DND-41 (cell line): ENCODE measurements around the gene DENND10.

ENCODE experiments used
- ATAC-seq: fragments of 200-7000 bp; cut with Tn5 transposase; 3 replicates; pipeline ENCODE4 v1.9.1; 2021; ENCODE audit warnings: low read depth; ENCODE audit not compliant: insufficient read depth
- DNase-seq: peaks from one replicate; pipeline ENCODE4 v3.0.0-alpha.2; 2020
- H2AFZ ChIP-seq: 2 replicates; pipeline ENCODE4 v1.6.0; 2012; ENCODE audit warnings: low read depth, low read length
- H3K27ac ChIP-seq: 2 replicates; pipeline ENCODE4 v1.5.1; 2012; ENCODE audit warnings: low read length, inconsistent platforms
- H3K27me3 ChIP-seq: fragments of 200-600 bp; sonication (generic); 2 replicates; pipeline ENCODE4 v1.6.0; 2012; ENCODE audit warnings: low read length, mild to moderate bottlenecking, inconsistent platforms; ENCODE audit not compliant: insufficient read depth, poor library complexity
- H3K36me3 ChIP-seq: 2 replicates; pipeline ENCODE4 v1.5.1; 2012; ENCODE audit warnings: low read length, inconsistent platforms; ENCODE audit not compliant: insufficient read depth
- H3K4me1 ChIP-seq: 2 replicates; pipeline ENCODE4 v1.5.1; 2012; ENCODE audit warnings: mild to moderate bottlenecking, low read length; ENCODE audit not compliant: insufficient read depth
- H3K4me2 ChIP-seq: 2 replicates; pipeline ENCODE4 v1.6.0; 2012; ENCODE audit warnings: mild to moderate bottlenecking, moderate library complexity, low read length, inconsistent platforms; ENCODE audit not compliant: insufficient read depth
- H3K4me3 ChIP-seq, 2 experiments: fragments of 200-600 bp in 1 of 2; shearing (Covaris generic) in 1 of 2; 2 replicates each; pipeline ENCODE4 v1.5.1; 2012 to 2016; ENCODE audit warnings: inconsistent platforms in 2 of 2, low read length in 2 of 2, mild to moderate bottlenecking in 2 of 2, low read depth in 1 of 2, moderate library complexity in 1 of 2
- H3K79me2 ChIP-seq: 2 replicates; pipeline ENCODE4 v1.6.0; 2012; ENCODE audit warnings: low read length, inconsistent platforms; ENCODE audit not compliant: insufficient read depth
- H3K9ac ChIP-seq: 2 replicates; pipeline ENCODE4 v1.6.0; 2012; ENCODE audit warnings: low read depth, mild to moderate bottlenecking, inconsistent platforms, low read length, moderate library complexity
- H3K9me3 ChIP-seq: 2 replicates; pipeline ENCODE4 v1.5.1; 2012; ENCODE audit warnings: low read length, moderate library complexity, mild to moderate bottlenecking, inconsistent platforms; ENCODE audit not compliant: insufficient read depth, severe bottlenecking
- H4K20me1 ChIP-seq: 2 replicates; pipeline ENCODE4 v1.6.0; 2012; ENCODE audit warnings: low read length; ENCODE audit not compliant: insufficient read depth
- CTCF ChIP-seq: IDR thresholded peaks from 2 replicates; pipeline ENCODE4 v1.5.1; 2012; ENCODE audit warnings: borderline replicate concordance, low read length, moderate library complexity, mild to moderate bottlenecking; ENCODE audit not compliant: poor library complexity, severe bottlenecking; ENCODE audit errors: extremely low read depth
- EZH2 ChIP-seq: IDR thresholded peaks from 3 replicates; pipeline ENCODE4 v1.6.1; 2012; ENCODE audit warnings: borderline replicate concordance, low read depth, mild to moderate bottlenecking, moderate library complexity, low read length, inconsistent platforms; ENCODE audit not compliant: severe bottlenecking

DENND10 gene

GRCh38 chr10:119153041-119153440, 49.1 kb downstream of the DENND10 start:
- Histone ChIP-seq H3K36me3 (peaks cover 86% of the 10 kb centered on the region), H4K20me1 (no peaks in the 10 kb centered on the region), H3K79me2 (0 out of 2 replicates have a peak, but pooled peaks cover 2% of the 10 kb centered on the region), H3K27me3 (no peaks in the 10 kb centered on the region), H3K9ac (no peak overlapping the region), H3K4me1 (no peaks in the 10 kb centered on the region), H3K9me3 (no peaks in the 10 kb centered on the region), H3K4me3 (no peak overlapping the region), H3K4me2 (no peak overlapping the region), H3K27ac (no peak overlapping the region), H2AFZ (no peak overlapping the region)
- ATAC-seq (no peak), DNase-seq (no peak)
- TF ChIP-seq EZH2 (no peak), CTCF (no peak)

DNA sequence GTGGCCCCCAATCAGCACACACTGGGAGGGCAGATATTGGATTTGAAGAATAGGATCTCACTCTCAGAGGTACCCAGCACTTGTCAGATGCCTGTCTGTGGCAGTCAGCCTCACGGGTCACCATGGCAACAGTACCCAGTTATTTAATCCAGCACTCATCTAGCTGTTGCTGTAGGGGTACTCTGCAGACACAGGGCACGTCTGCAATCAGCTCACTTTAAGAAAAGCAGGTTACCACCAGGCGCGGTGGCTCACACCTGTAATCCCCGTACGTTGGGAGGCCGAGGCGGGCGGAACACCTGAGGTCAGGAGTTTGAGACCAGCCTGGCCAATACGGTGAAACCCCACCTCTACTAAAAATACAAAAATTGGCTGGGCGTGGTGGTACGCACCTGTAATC, 49.7 kb downstream of the DENND10 start:
- H3K9me3 ChIP-seq = no peaks in the 10 kb centered on the region
- H3K79me2 ChIP-seq = 0 out of 2 replicates have a peak, but pooled peaks cover 2% of the 10 kb centered on the region
- ATAC-seq (no peak), DNase-seq (no peak)
- H3K27me3 ChIP-seq = no peaks in the 10 kb centered on the region
- H3K9ac ChIP-seq = no peak overlapping the region
- H3K27ac ChIP-seq = no peak overlapping the region
- no peaks in the 10 kb centered on the region for H3K4me1 ChIP-seq
- H3K4me2 ChIP-seq = no peak overlapping the region
- H4K20me1 ChIP-seq = no peaks in the 10 kb centered on the region
- no peak for TF ChIP-seq EZH2
- no peak for TF ChIP-seq CTCF
- no peak overlapping the region for H2AFZ ChIP-seq
- H3K4me3 ChIP-seq = no peak overlapping the region
- H3K36me3 ChIP-seq = peaks cover 84% of the 10 kb centered on the region

- no peak for DNase-seq
- Histone ChIP-seq H3K36me3 (peaks cover 81% of the 10 kb centered on the region), H3K27ac (peak overlapping the region; percentile 32; the same call in 1 of the 2 replicates), H3K27me3 (no peaks in the 10 kb centered on the region), H3K79me2 (peaks cover 12% of the 10 kb centered on the region), H3K9me3 (no peaks in the 10 kb centered on the region), H4K20me1 (no peaks in the 10 kb centered on the region), H2AFZ (no peak overlapping the region), H3K4me1 (peaks cover 18% of the 10 kb centered on the region), H3K4me2 (no peak overlapping the region), H3K4me3 (no peak overlapping the region), H3K9ac (no peak overlapping the region)
- no peak for TF ChIP-seq EZH2
- no peak for TF ChIP-seq CTCF
- no peak for ATAC-seq
Measured at GRCh38 chr10:119159332-119159731, 55.4 kb downstream of the DENND10 start.
